Posterior vena cava (tissue), 2 donors: Measurements from ENCODE around the gene SYF2. TPM values are rescaled to one million over a fixed set of nuclear protein-coding genes. Genes with fewer than 3 reads are reported as not detected.
"Not testable (repeated sequence)": the region's sequence is repeated elsewhere in the genome, so short reads cannot be mapped to it uniquely, and the experiment has no call there.

Experiments
- DNase-seq: peaks from one replicate; pipeline ENCODE4 v3.0.0-alpha.2; 2020; ENCODE audit warnings: low spot score
- intact Hi-C, 2 donors: fragments of 100-400 bp; cut with DNase I; formaldehyde crosslinking; loops; one replicate each; pipeline versions ENCODE4 v1.14.1 to v1.14.2; 2022 to 2023
- total RNA-seq, 2 donors: library from RNA; stranded (reverse); fragmentation: NEBNext Ultra II Directional; extraction: Animal tissue kit (Norgen Biotek cat#: 25700); gene quantifications; one replicate each; pipeline ENCODE4 v1.2.1, GENCODE V29; 2021
- donor health status: DM: yes; HTN: yes; CAD: no.
- donor health status: DM: yes; HTN: yes; CAD: no.

The SYF2 gene
- total RNA-seq, 2 donors from 2014 or later: 35.7 to 38.0 TPM

- intact Hi-C loops: no loop called here
- DNase-seq: no peak
Observed at GRCh38 chr1:25194054-25194453, 38.2 kb downstream of the SYF2 start.

GRCh38 chr1:25193229-25193628, 39.1 kb downstream of the SYF2 start:
- intact Hi-C loops: no loop called here
- DNase-seq: no peak

GRCh38 chr1:25192154-25192553, 40.1 kb downstream of the SYF2 start:
- intact Hi-C loops: no loop called here

GRCh38 chr1:25190260-25190659, 42.0 kb downstream of the SYF2 start:
- intact Hi-C loops: no loop called here
- DNase-seq: no peak

More at GRCh38 chr1:25192154-25192553, 40.1 kb downstream of the SYF2 start:
- DNase-seq: no peak

GRCh38 chr1:25187904-25188303, 44.4 kb downstream of the SYF2 start:
- intact Hi-C loops, DNase-seq: not testable (repeated sequence)

GRCh38 chr1:25187077-25187476, 45.2 kb downstream of the SYF2 start:
- DNase-seq: no peak
- intact Hi-C loops: no loop called here

- no peak for DNase-seq
- intact Hi-C loops: no loop called here
Observed at GRCh38 chr1:25186161-25187007, 45.9 kb downstream of the SYF2 start.

GRCh38 chr1:25185409-25186160, 46.7 kb downstream of the SYF2 start:
- DNase-seq: no peak
- intact Hi-C loops: no loop called here

GRCh38 chr1:25184001-25184762, 48.1 kb downstream of the SYF2 start:
- intact Hi-C loops: no loop called here
- DNase-seq: no peak

- DNase-seq: no peak
- intact Hi-C loops: no loop called here
Observed at GRCh38 chr1:25183126-25183980, 48.9 kb downstream of the SYF2 start.

- DNase-seq: no peak
- intact Hi-C loops: no loop called here
Observed at GRCh38 chr1:25182629-25183028, 49.7 kb downstream of the SYF2 start.

- DNase-seq: no peak
- intact Hi-C loops: no loop called here
Observed at GRCh38 chr1:25180996-25181395, 51.3 kb downstream of the SYF2 start.

GRCh38 chr1:25178917-25179561, 53.3 kb downstream of the SYF2 start:
- no peak for DNase-seq

GRCh38 chr1:25174730-25175612, 57.3 kb downstream of the SYF2 start:
- intact Hi-C loops: no loop called here
- DNase-seq: no peak

More at GRCh38 chr1:25178917-25179561, 53.3 kb downstream of the SYF2 start:
- intact Hi-C loops: no loop called here

- DNase-seq: no peak
- intact Hi-C loops: no loop called here
Observed at GRCh38 chr1:25174363-25174729, 58.0 kb downstream of the SYF2 start.

- DNase-seq: no peak
- intact Hi-C loops: no loop called here
Observed at GRCh38 chr1:25173809-25174340, 58.4 kb downstream of the SYF2 start.
